Peyer's patch (tissue), 4 donors: ENCODE results near the gene GSTCD.

Experiments
- CTCF ChIP-seq, 6 experiments: fragments of 450-650 bp in 4 of 6; fragments of 200-600 bp in 2 of 6; sonication (generic) in 1 of 6; IDR thresholded peaks; one replicate each; pipeline ENCODE4 v1.5.1; 2017 to 2019; ENCODE audit warnings: antibody characterized with exemption in 6 of 6, mild to moderate bottlenecking in 3 of 6, moderate library complexity in 1 of 6
- POLR2A ChIP-seq, 2 donors: fragments of 450-650 bp; IDR thresholded peaks; one replicate each; pipeline ENCODE4 v1.5.1; 2017; ENCODE audit warnings: antibody characterized with exemption in 2 of 2, mild to moderate bottlenecking in 2 of 2, moderate library complexity in 2 of 2

- TF ChIP-seq CTCF (IDR thresholded peaks at IDR 0.05) (no peak), POLR2A (IDR thresholded peaks at IDR 0.05) (no peak)
Observed at GRCh38 chr4:105838082-105838481, 129.5 kb downstream of the GSTCD start.
